HG02938 (cell line): Measurements from ENCODE around the gene ATE1.
A peak's percentile ranks its signal among the peaks of the same experiment; 100 is the strongest.
"Not testable (repeated sequence)": the region's sequence is repeated elsewhere in the genome, so short reads cannot be mapped to it uniquely, and the experiment has no call there.

Source experiments
- ATAC-seq: cut with Tn5 transposase; IDR thresholded peaks from one replicate; pipeline ENCODE4 v1.9.1; 2021; ENCODE audit warnings: mild to moderate bottlenecking, moderate library complexity; ENCODE audit not compliant: unreplicated experiment

Gene ATE1

DNA sequence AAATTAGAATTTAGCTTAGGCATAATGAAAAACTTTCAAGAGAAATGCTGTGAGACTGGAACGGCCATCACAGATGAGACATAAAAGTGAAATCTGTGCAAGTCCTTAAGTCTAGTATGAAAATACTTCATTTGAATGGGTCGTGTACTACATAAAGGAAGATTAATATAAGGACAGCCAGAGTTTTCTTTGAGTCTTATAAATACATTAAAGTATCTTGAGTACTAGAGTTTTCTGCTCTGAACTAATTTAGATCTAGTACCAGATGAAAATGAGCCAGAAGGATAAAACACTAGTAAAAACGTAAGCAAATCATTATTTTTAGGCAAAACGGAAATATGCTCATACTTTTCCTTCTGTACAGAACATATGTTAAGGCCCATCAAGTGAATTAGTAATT is 93.1 kb downstream of the ATE1 start:
- ATAC-seq, result no peak

- no peak for ATAC-seq
These were observed 94.4 kb downstream of the ATE1 start for GRCh38 chr10:121833387-121833786.

DNA sequence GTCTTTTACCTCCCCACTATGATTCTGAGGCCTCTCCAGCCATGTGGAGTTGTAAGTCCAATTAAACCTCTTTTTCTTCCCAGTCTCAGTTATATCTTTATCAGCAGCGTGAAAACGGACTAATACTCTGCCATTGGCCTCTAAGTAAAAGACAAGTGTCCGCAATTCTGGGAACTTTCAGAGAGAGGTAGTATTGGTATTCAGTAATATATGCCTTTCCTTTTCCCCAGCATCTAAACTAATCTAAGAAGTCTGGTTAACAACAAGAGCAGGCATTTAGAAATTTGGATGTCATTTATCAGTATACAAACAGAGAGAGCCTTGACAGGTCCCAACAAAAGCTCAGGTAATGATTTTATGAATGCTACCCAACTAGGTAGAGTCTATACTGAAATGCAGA is 95.2 kb downstream of the ATE1 start:
- ATAC-seq, result no peak

DNA sequence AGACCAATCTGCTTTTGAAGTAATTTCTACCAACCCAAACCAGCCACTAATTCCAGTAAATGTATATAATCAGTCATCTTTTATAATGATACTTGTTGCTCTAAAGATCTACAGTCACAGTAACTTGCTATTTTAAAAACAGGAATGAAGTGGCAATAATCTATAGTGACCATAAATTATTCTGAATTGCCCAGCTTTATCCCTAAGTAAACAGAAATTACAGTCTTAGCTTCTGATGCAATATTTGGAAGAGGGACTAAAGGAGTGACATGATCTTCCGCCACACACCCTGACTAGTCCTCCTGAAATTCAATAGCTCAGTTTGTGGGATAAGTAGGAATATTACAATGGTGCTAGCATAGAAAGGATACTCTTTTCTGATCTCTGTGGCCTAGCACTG is 96.1 kb downstream of the ATE1 start:
- no peak for ATAC-seq

DNA sequence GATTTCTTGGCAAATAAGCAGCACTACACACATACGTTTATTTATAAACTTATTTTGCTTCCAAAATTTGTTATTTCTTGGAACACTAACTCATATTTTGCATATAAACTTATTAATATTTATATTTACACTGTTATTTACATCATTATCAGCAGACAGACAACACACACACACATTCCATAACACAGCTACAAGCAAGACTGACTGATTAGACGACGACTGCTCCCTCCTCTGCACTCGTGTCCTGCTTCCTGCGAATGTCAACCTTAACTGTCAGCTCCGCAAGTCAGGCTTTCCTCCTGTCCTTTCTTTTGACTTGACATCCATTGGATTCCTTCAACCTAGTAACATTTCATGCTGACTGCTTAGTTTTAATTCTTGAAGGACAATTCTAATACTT is 96.6 kb downstream of the ATE1 start:
- ATAC-seq, result no peak

DNA sequence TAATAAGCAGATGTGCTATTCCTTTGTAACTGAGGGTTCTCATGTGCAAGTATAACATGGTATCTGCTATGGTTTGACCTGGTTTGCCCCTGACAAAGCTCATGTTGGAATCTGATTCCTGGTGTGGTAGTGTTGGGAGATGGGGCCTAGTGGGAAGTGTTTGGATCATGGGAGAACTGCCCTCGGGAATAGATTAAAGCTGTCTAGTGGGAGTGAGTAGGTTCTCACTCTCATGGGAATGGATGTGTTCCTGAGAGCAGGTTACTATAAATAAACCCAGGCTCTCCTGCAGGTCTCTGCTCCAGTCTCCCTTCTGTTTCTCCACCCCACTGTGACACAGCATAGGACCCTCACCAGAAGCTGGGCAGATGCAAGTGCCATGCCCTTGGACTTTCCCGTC is 97.7 kb downstream of the ATE1 start:
- ATAC-seq, result no peak

DNA sequence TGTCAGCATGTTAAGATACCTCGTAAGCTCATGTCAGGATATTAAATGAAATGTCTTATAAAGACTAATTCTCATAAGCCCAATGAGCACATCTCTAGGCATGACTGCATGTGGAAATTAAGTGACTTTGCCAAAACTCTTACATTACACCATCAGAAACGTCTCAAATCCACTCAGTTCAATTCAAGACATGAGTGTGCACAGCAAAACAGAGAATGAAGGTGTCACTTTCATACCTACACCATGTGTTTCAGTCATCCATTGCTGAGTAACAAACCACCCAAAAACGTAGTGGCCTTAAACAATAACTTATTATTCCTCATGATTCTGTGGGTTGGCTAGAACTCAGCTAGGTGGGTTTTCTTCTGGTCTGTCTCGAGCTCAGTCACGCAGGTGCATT is 99.8 kb downstream of the ATE1 start:
- ATAC-seq, result no peak

DNA sequence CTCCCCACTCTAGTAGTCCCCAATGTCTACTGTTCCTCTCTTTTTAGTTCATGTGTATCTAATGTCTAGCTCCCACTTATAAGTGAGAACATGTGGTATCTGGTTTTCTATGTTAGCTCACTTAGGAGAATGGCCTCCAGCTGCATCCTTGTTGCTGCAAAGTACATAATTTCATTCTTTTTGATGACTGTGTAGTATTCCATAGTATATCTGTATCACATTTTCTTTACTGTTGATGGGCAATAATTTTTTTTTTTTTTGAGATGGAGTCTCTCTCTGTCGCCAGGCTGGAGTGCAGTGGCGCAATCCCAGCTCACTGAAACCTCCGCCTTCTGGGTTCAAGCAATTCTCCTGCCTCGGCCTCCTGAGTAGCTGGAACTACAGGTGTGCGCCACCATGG is 101.1 kb downstream of the ATE1 start:
- not testable (repeated sequence) for ATAC-seq

GRCh38 chr10:121823993-121824463 is 103.8 kb downstream of the ATE1 start:
- ATAC-seq, result no peak

- no peak for ATAC-seq
These were observed 105.1 kb downstream of the ATE1 start for GRCh38 chr10:121822724-121823123.

- ATAC-seq, result peak; percentile 54
These were observed 105.7 kb downstream of the ATE1 start for GRCh38 chr10:121822180-121822579.

DNA sequence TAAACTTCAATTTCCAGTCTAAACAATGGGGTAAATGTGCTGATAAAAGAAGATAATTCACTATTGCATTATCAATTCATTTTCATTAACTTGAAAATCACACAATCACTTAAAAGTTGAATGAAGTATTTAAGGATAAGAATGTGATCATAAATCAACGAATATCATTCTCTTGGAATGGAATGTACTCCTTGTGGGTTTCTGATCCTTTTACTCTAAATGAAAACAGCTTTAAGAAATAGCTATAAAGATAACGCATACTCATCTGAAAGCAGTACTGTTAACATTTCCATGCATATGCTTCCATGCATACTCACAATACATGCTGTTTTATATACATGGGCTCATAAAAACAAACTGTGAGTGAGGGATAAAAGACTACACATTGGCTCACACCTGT is 108.8 kb downstream of the ATE1 start:
- no peak for ATAC-seq

DNA sequence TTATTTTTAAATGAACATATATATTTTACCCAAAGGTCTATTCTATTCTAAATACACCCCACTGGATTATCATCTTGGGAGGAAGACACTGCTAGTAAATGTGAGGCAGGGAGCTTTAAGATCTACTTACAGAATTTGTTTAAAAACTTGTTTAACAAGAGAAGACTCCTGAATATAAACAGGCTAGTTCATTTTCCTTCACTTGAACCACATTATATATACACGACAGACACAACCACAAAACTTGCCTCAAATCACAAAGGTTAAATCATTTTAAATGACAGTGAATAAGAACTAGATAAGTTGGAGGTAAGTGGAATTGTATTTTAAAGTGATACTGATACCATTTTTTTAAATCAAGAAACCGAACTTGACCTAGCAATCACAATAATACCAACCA is 109.2 kb downstream of the ATE1 start:
- ATAC-seq, result no peak

GRCh38 chr10:121816197-121816596 is 111.6 kb downstream of the ATE1 start:
- ATAC-seq, result no peak

DNA sequence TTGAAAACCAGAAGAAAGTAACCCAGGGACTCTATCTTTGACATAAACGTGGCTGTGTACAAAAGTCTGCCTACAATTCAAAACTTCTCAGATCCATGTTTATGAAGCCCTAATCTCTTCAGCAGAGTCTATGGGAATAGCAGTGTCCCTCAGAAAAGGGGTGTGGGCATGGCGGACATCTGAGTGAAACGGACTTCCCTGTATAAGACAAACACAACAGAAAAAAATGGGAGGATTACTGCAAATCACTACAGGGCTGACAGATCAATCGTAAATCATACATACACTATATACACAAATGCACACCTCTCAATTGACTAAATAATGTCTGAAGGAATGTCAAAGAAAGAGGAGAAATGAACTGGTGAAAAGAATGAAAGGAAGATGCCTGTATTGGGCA is 114.0 kb downstream of the ATE1 start:
- ATAC-seq, result no peak

- ATAC-seq, result no peak
These were observed 114.5 kb downstream of the ATE1 start for GRCh38 chr10:121813211-121813815.

- ATAC-seq, result no peak
These were observed 115.8 kb downstream of the ATE1 start for GRCh38 chr10:121812031-121812430.

GRCh38 chr10:121811386-121811785 is 116.4 kb downstream of the ATE1 start:
- no peak for ATAC-seq

DNA sequence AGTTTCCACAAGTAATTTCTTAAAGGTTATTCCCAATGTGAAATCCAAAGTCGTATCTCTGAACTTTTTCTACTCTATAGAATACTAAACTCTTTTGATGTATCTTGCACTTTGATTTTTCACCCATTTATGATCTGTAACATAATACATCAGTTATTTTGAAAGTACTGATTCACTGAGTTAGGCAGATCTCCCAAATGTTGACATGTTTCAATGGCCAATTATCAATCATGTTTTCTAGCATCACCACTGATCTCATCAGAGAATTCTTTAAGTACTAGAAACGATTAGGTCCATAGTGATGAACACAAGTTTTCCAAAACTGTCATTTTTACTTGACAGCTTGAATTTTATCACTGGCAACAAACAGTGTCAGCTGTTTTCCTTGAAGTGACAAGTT is 119.0 kb downstream of the ATE1 start:
- no peak for ATAC-seq

GRCh38 chr10:121804460-121804859 is 123.4 kb downstream of the ATE1 start:
- ATAC-seq, result no peak

DNA sequence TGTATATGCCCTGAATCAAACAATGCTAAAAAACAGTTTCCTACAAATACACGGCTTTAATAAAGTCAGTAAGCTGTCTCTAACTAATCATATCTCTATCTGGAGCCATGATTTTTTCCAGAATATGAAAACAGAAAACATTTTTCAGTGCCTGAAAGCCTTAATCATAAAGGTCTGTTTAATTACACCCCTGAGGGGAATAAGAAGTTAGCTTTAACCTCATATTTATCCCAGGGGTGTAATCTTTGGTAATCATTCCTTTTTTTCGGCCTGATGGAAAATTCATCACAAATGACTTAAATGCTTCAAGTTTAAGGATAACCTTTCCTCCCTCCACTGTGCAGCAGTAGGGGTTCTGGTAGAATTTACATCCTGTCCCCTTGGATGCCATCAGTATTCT is 124.2 kb downstream of the ATE1 start:
- ATAC-seq, result no peak

GRCh38 chr10:121800831-121801230 is 127.0 kb downstream of the ATE1 start:
- ATAC-seq, result no peak

DNA sequence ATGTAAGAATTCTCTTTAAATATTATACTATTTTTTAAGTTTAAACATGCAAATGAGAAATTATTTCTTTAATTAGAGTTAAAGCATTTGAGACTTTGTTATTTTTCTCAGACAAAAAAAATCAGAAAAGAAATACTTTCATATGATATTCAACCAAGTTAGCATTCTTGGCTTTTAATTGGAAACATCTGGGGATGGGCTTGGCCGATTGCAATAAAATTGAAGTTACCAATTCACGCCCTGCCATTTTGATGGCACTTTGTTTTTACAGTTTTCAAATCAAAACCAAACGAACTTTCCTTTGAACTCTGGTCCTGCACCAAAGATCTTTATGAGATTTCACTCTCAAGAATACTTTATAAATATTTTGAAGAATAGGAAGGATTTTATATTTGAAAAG is 127.7 kb downstream of the ATE1 start:
- ATAC-seq, result no peak
